Fibroblast of lung (primary cell): ENCODE measurements around the gene CDYL. TPM values are rescaled to one million over a fixed set of nuclear protein-coding genes. Genes with fewer than 3 reads are reported as not detected.

Experiments
- DNase-seq, 2 donors: peaks; one replicate each; pipeline versions ENCODE4 v3.0.0 to v3.0.0-alpha.2; 2010; ENCODE audit warnings: low read depth in 2 of 2
- H2AFZ ChIP-seq: 2 replicates; pipeline ENCODE4 v1.5.1; 2012; ENCODE audit warnings: low read length, control low read depth, inconsistent platforms
- H3K27ac ChIP-seq: 2 replicates; pipeline ENCODE4 v1.5.1; 2011; ENCODE audit warnings: low read length, control low read depth; ENCODE audit not compliant: insufficient read depth
- H3K27me3 ChIP-seq: 2 replicates; pipeline ENCODE4 v1.5.1; 2011; ENCODE audit warnings: mild to moderate bottlenecking, low read length; ENCODE audit not compliant: control insufficient read depth, insufficient read depth
- H3K36me3 ChIP-seq: 2 replicates; pipeline ENCODE4 v1.5.1; 2011; ENCODE audit warnings: low read length; ENCODE audit not compliant: control insufficient read depth, insufficient read depth
- H3K4me1 ChIP-seq: 2 replicates; pipeline ENCODE4 v1.5.1; 2011; ENCODE audit warnings: low read length; ENCODE audit not compliant: control insufficient read depth, insufficient read depth; ENCODE audit errors: extremely low read depth
- H3K4me2 ChIP-seq: 2 replicates; pipeline ENCODE4 v1.5.1; 2011; ENCODE audit warnings: low read length, control low read depth; ENCODE audit not compliant: insufficient read depth; ENCODE audit errors: extremely low read depth
- H3K4me3 ChIP-seq, 4 experiments: fragments of 200-600 bp in 1 of 4; sonication (generic) in 1 of 4; replicated peaks in 1 of 4; 2 replicates each; pipeline ENCODE4 v1.5.1; 2011 to 2016; ENCODE audit warnings: low read length in 4 of 4, low read depth in 3 of 4, mild to moderate bottlenecking in 3 of 4, control low read depth in 2 of 4, inconsistent platforms in 1 of 4, mixed read lengths in 1 of 4; ENCODE audit not compliant: insufficient read depth in 1 of 4; ENCODE audit errors: control extremely low read depth in 1 of 4
- H3K79me2 ChIP-seq: 2 replicates; pipeline ENCODE4 v1.5.1; 2012; ENCODE audit warnings: mild to moderate bottlenecking, low read length, inconsistent platforms; ENCODE audit not compliant: control insufficient read depth, insufficient read depth
- H3K9ac ChIP-seq: 2 replicates; pipeline ENCODE4 v1.5.1; 2011; ENCODE audit warnings: mild to moderate bottlenecking, low read length, control low read depth; ENCODE audit not compliant: insufficient read depth
- H3K9me3 ChIP-seq: 2 replicates; pipeline ENCODE4 v1.5.1; 2012; ENCODE audit warnings: low read depth, low read length; ENCODE audit not compliant: control insufficient read depth, insufficient read depth
- H4K20me1 ChIP-seq: 2 replicates; pipeline ENCODE4 v1.5.1; 2011; ENCODE audit warnings: low read length; ENCODE audit not compliant: control insufficient read depth, insufficient read depth; ENCODE audit errors: extremely low read depth
- EZH2 ChIP-seq: IDR thresholded peaks from 2 replicates; pipeline ENCODE4 v1.5.1; 2012; ENCODE audit warnings: low read length, control low read depth, mild to moderate bottlenecking; ENCODE audit errors: missing control alignments
- polyA plus RNA-seq, 2 donors: library from polyadenylated mRNA; depleted of rRNA in 1 of 2; stranded (reverse) in 1 of 2; unstranded in 1 of 2; fragments of >200 nt; gene quantifications; 2 replicates each; pipeline ENCODE4 v1.2.1, GENCODE V29; 2011 to 2012; ENCODE audit warnings: missing spikeins in 1 of 2
- total RNA-seq: library from RNA; depleted of rRNA; stranded (reverse); fragments of >200 nt; gene quantifications from 2 replicates; pipeline ENCODE4 v1.2.1, GENCODE V29; 2014
- TF ChIP-seq, protein P1 (sequence below), 2 donors: IDR thresholded peaks in 1 of 2; conservative IDR thresholded peaks in 1 of 2; 1 replicate in 1 of 2; 2 replicates in 1 of 2; pipeline ENCODE4 v1.5.1; 2011 to 2012; ENCODE audit warnings: low read length in 2 of 2, control low read depth in 1 of 2, inconsistent platforms in 1 of 2, low read depth in 1 of 2, mild to moderate bottlenecking in 1 of 2

The CDYL gene
- total and polyA plus RNA-seq, 2 donors (not counting 1 experiment from before 2014, with no cell fraction given) = 20.6 to 24.9 TPM

GRCh38 chr6:4947716-4948115 is 171.5 kb downstream of the CDYL start:
- no peaks in the 10 kb centered on the region for H3K9me3 ChIP-seq
- H3K4me2 ChIP-seq = no peak overlapping the region
- no peaks in the 10 kb centered on the region for H3K27me3 ChIP-seq
- H3K4me1 ChIP-seq = peaks cover 6% of the 10 kb centered on the region
- no peak overlapping the region for H3K27ac ChIP-seq
- no peak for DNase-seq
- H3K4me3 ChIP-seq = no peak overlapping the region
- H3K36me3 ChIP-seq = peaks cover 6% of the 10 kb centered on the region
- no peak overlapping the region for H2AFZ ChIP-seq
- TF ChIP-seq, protein P1, sequence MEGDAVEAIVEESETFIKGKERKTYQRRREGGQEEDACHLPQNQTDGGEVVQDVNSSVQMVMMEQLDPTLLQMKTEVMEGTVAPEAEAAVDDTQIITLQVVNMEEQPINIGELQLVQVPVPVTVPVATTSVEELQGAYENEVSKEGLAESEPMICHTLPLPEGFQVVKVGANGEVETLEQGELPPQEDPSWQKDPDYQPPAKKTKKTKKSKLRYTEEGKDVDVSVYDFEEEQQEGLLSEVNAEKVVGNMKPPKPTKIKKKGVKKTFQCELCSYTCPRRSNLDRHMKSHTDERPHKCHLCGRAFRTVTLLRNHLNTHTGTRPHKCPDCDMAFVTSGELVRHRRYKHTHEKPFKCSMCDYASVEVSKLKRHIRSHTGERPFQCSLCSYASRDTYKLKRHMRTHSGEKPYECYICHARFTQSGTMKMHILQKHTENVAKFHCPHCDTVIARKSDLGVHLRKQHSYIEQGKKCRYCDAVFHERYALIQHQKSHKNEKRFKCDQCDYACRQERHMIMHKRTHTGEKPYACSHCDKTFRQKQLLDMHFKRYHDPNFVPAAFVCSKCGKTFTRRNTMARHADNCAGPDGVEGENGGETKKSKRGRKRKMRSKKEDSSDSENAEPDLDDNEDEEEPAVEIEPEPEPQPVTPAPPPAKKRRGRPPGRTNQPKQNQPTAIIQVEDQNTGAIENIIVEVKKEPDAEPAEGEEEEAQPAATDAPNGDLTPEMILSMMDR (conservative IDR thresholded peaks at IDR 0.05 in 1 of 2, IDR thresholded peaks at IDR 0.05 in 1 of 2; ENCODE audit: low read depth in 1 of 2, low read length in 2 of 2) = no peak
- TF ChIP-seq EZH2 = no peak
- no peaks in the 10 kb centered on the region for H3K79me2 ChIP-seq
- no peak overlapping the region for H3K9ac ChIP-seq
- H4K20me1 ChIP-seq = no peaks in the 10 kb centered on the region

GRCh38 chr6:4948781-4949450 is 172.7 kb downstream of the CDYL start:
- H3K4me1 ChIP-seq = no peaks in the 10 kb centered on the region
- no peak overlapping the region for H3K4me2 ChIP-seq
- TF ChIP-seq EZH2 = no peak
- TF ChIP-seq, protein P1 (conservative IDR thresholded peaks at IDR 0.05 in 1 of 2, IDR thresholded peaks at IDR 0.05 in 1 of 2; ENCODE audit: low read depth in 1 of 2, low read length in 2 of 2) = no peak
- no peak overlapping the region for H3K4me3 ChIP-seq
- no peaks in the 10 kb centered on the region for H4K20me1 ChIP-seq
- no peak overlapping the region for H2AFZ ChIP-seq
- no peaks in the 10 kb centered on the region for H3K79me2 ChIP-seq
- H3K36me3 ChIP-seq = peaks cover 9% of the 10 kb centered on the region
- H3K9me3 ChIP-seq = no peaks in the 10 kb centered on the region
- H3K9ac ChIP-seq = no peak overlapping the region
- no peak for DNase-seq
- no peak overlapping the region for H3K27ac ChIP-seq
- H3K27me3 ChIP-seq = no peaks in the 10 kb centered on the region

DNA sequence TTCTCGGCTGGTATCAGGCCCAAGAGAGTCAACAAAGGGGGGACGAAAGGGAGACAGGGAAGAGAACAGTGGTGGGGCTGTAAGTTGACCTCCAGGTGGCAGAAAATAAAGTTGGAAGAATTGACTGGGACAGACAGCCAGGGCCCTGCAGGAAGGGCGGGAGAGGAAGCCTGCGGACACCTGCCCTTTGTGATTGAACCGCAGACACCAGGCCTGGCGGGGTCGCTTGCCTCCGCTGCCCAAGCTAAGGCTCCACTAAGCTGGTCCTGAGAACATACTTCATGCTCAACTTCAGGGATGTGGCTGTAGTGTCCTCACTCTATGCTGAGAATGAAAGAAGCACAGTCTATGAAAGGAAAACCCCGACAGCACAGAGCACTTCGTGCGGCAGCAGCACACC is 173.9 kb downstream of the CDYL start:
- TF ChIP-seq, protein P1 (conservative IDR thresholded peaks at IDR 0.05 in 1 of 2, IDR thresholded peaks at IDR 0.05 in 1 of 2; ENCODE audit: low read depth in 1 of 2, low read length in 2 of 2) = no peak
- TF ChIP-seq EZH2 = no peak
- no peak overlapping the region for H2AFZ ChIP-seq
- H3K27ac ChIP-seq = no peak overlapping the region
- no peak overlapping the region for H3K9ac ChIP-seq
- H3K4me3 ChIP-seq = no peak overlapping the region
- H3K4me2 ChIP-seq = no peak overlapping the region
- H3K36me3 ChIP-seq = peaks cover 7% of the 10 kb centered on the region
- no peaks in the 10 kb centered on the region for H4K20me1 ChIP-seq
- no peaks in the 10 kb centered on the region for H3K79me2 ChIP-seq
- H3K9me3 ChIP-seq = no peaks in the 10 kb centered on the region
- no peak for DNase-seq
- H3K4me1 ChIP-seq = no peaks in the 10 kb centered on the region
- H3K27me3 ChIP-seq = no peaks in the 10 kb centered on the region
